ENCODE data around the gene BRD1.
A peak's percentile ranks its signal among the peaks of the same experiment; 100 is the strongest.
"Not testable (repeated sequence)": the region's sequence is repeated elsewhere in the genome, so short reads cannot be mapped to it uniquely, and the experiment has no call there.

The BRD1 gene

DNA sequence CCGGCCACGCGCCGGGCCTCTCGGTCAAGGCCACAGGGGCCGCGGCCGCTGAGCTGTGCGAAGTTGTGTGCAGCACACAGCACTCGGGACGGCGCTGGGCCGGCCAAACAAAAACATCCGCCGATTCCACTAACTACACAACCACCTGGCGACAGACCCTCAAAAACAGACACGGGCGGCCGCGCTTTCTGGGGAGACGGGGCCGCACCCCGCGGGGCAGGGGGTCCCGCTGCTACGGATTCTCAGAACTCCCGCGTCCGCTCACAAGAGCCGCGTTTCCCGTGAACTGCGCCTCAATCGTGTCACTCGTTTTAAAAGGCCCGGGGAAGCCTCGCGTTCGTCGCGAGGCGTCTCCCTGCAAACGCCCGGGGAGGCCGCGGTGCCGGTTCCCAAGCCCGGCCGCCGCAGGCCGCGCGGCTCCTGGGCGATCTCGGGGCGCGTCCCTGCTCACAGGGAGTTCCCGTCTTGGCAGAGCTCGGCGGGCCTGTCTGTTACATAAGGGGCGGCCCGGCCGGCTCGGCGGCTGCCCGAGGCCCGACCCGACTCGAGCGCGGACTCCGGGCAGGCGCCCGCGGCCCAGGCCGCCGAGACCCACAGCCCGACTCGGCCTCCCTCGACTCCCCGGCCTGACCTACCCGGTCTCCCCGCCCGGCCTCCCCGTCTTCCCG lies 936 bp downstream of the BRD1 start:
- no peak for DNase-seq (ENCODE audit: low read depth in 2 of 2)

DNA sequence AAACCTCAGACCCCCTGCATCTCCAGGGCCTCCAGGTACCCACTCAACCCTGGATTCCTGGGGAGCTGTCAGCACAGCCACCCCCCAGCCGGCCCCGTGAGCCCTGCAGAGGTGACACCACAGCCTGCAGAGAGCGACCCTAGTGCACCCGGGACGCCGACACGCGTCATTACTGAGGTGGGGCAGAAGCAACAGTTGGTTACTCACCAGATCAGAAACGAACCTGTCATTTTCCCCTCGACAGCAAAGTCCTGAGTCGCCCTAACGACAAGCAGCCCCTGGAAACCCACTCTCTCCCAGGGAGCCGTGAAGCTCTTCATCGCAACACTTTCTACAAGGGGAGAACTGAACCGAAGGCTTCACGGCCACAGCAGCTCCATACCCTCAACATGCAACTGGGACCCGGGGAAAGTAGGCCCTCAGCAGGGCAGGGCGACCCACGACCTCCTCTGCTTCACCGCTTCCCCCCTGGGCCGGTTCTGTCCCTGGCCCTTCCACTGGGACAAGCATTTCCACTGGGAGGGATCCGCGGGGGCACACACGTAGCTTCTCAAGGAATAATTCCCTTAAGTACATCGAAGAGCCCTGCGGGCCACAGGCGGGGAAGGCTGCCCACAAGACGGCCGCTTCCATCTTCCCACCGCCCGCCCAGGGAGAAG lies 1.6 kb downstream of the BRD1 start:
- no peak for DNase-seq (ENCODE audit: low read depth in 2 of 2)

DNA sequence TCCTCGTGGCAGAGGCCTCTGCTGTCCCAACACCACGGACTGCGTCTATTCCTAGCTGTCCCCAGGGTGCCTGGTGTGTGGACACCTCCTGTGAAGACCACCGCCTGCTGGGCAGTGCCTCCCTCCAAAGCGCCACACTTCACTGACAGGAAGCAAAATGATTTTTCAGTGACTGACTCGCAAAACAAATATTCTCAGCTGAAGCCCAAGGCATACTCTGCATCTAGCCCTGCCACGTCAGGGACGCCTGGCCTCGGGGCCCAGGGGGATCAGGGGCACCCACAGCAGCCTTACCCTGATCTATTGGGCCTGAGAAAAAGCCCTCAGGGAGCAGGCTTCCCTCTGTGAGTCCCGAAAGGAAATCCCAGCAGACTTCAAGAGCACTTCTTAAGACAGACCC lies 2.2 kb downstream of the BRD1 start:
- DNase-seq (ENCODE audit: low read depth in 2 of 2): peak in 1 of 2 experiments; percentile 8

DNA sequence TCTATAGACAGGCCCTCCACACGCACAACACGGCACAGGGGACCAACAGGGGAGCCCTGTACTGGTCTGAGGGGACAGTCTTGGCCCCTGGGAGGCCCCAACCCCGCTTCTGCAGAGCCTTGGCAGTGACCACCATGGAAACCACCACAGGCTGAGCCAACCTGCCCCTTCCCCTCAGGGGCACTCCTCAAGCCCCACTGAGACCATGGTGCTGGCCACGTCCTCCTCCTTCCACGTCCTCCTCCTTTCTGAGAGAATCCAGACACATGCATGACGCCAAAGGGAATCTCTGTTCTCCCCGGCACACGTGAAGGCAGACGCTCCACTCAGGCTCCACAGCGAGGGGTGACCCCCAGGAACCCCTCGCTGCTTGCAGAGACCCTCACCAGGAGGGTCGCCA lies 2.7 kb downstream of the BRD1 start:
- DNase-seq (ENCODE audit: low read depth in 2 of 2): no peak

DNA sequence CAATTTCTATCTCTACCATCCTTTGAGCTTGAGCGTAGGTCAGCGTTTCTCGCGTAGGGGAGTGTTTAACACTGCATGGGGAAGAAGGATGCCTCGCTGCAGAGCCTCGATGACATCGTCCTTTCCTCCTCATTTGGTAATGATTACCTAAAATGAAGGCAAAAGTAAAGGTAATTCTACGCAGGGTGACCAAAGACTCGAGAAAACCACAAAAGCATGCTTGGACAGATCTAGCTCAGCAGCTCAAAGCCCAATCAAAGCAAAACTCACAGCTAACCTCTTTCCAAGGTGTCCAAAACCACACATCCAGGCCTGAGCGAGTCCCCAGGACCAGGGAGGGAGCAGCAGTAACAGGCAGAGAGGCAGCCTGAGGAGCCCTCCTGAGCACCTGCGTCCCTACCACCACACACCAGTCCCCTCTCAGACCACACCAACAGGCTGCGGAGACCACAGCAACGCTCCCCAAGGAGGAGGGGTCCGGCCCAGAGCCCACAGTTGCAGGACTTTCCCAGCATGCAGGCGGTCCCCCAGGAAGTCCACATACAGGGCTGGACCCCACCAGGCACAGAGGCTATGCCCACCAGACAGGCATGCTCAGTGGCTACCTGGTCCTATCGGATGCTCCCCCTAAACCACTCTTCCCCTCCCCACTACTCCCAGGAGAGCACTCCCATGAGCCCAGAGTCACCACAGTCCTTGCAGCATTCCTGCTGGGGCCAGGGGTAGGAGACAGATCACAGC lies 3.3 kb downstream of the BRD1 start:
- DNase-seq (ENCODE audit: low read depth in 2 of 2): no peak

DNA sequence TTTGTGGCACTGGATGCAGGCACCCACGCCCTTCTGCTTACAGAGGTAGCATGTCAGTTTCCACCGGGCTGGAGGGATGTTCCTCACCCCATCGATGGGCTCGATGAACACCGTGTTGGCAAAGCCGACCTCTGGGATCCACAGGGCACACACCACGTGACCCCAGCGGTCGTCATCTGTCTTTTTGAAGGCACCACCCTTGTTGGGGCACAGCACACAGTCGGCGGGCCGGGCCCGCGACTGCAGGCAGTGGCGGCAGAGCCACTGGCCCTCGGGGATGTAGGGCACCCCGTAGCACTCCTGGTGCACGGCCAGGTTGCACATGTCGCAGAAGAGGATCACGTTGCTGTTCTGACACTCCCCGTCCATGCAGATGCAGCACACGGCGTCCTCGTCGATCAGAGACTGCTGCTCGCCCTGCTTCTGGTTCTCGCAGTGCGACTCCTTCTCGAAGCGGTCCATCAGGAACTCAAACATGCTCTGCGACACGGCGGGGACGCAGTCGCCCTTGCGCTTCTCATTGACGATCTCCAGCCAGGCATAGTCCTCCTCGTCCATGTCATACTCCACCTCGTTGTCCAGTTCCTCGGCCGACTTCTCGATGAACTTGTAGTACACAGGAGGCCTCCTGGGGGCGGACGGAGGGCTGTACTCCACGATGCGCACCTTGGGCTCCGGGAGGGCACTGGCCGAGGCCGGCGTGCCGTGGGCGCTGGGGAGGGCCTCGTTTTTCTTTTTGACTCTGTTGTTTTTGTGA lies 4.2 kb downstream of the BRD1 start:
- DNase-seq (ENCODE audit: low read depth in 2 of 2): no peak

DNA sequence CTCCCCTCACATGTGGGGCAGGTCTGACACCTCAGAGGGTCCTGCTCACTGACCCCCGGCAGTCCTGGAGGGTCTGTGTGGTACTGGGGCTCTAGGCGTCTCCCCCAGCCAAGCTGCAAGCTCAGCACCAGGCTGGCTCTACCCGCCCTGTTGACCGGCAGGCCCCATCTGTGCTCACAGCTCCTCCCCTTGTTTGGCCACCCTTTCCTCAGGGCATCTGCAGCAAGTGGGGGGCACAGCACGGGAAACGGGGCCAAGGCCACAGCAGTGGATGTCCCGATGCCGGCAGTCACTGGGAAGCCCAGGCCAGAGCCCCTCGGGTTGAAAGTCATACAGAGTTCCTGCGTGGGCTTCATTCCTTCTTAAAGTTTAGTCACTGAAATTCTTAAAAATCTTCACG lies 5.9 kb downstream of the BRD1 start:
- not testable (repeated sequence) for DNase-seq (ENCODE audit: low read depth in 2 of 2)

DNA sequence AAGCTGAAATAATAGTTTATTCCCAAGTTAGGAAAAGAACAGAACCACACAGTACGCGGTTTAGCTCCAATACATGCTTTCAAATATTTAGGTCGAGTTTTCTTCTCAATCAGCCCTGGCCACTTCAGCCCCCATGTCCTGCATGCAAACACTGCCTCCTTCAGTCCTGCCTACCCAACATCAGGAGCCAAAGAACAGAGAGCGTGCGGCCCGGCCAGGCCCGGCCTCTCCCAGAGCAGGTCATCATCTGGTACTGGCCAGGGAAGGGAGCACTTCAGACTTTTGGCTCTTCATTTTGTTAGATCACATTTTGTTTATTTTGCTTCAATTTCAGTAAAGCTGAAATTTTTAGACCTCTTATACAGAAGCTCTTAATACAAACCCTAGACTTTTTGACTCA lies 6.7 kb downstream of the BRD1 start:
- no peak for DNase-seq (ENCODE audit: low read depth in 2 of 2)

DNA sequence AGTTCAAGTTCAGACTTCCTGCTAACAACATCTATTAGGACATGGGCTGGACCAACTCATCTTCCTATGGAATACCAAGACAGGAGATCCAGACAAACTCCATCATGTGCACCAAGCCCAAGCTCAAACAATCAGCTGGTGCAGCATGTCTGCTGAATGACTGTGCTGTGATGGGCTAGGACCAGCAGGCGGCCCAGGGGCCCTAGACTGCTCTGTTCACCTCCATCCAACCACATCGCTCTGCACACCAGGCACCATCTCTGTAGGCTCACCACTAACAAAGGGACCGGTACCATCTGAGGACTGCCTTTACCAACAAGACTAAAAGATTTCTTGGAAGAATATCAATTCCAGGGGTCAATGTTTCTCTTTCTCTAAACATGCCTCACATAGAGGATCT lies 10.3 kb downstream of the BRD1 start:
- DNase-seq (ENCODE audit: low read depth in 2 of 2): no peak

DNA sequence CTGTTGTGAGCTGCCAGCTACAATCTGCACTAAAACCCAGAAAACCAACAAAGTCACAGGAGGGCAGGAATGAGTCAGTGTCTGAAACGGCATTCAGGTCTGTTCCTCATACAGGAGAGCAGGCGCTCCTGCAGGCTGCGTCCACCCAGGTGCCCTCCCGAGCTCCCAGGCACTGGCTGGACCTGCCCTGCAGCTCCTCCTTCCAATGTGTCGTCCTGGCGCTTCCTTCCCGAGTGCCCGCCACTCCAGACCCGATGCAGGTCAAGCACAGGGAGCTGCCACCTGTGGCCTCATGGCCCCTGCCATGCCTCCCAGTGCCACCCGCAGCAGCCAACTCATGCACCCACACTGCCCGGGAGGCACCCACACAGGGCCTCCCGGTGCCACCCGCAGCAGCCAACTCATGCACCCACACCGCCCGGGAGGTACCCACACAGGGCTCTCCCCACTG lies 12.0 kb downstream of the BRD1 start:
- DNase-seq (ENCODE audit: low read depth in 2 of 2): no peak

DNA sequence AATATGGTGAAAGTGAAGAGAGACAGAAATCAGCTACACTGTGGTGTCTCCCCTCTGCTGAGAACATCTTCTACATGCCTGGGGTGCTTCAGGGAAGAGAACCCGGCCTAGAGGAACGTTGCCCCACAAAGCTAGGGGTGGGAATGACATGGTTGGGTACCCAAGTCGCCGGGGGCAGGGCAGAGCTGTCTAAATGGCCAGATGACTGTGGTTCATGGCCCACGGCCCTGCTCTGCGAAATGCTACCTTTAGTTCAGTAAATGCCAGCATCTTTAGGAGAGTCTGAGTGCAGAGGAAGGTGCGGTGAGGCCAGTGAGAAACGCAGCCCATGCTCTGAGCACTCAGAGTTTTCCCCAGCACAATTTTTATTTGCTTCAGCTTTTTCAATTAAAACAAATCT lies 12.8 kb downstream of the BRD1 start:
- no peak for DNase-seq (ENCODE audit: low read depth in 2 of 2)

DNA sequence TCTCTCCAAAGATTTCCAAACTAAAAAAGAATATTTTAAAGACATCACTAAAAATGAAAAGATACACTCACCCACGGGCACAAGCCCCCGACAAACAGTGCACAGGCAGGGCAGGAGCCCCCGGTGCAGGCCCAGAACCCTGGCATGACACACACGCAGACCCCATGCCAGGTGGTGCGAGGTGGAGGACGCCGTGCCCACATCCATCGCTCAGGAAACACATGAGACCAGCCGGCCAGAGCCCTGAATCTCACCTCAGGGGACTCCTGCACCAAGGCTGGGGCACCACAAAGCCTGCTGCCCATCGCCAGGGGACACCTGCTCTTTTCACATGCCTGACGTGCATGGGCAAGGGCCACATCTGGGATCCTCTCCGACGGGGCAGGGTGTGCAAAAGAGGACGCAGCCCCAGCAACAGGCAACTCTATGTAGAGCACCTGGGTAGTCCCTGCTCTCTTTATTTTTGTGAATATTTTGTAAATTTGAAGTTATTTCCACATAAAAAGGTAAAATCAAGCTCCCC lies 13.4 kb downstream of the BRD1 start:
- DNase-seq (ENCODE audit: low read depth in 2 of 2): no peak

DNA sequence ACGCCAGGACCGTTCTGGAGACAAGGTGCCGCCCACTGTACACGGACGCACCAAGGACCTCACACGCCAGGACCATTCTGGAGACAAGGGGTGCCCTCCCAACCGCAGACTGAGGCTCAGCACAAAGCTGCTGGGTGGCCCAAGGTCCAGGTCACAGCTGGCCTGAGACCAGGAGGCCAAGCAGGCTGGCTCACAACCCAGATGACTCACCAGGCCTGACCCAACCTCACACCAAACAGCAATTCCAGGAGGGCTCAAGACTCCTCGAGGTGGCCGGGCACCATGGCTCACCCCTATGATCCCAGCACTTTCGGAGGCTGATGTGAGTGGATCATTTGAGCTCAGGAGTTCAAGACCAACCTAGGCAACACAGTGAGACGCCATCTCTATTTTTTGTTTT lies 14.8 kb downstream of the BRD1 start:
- DNase-seq (ENCODE audit: low read depth in 2 of 2): no peak

DNA sequence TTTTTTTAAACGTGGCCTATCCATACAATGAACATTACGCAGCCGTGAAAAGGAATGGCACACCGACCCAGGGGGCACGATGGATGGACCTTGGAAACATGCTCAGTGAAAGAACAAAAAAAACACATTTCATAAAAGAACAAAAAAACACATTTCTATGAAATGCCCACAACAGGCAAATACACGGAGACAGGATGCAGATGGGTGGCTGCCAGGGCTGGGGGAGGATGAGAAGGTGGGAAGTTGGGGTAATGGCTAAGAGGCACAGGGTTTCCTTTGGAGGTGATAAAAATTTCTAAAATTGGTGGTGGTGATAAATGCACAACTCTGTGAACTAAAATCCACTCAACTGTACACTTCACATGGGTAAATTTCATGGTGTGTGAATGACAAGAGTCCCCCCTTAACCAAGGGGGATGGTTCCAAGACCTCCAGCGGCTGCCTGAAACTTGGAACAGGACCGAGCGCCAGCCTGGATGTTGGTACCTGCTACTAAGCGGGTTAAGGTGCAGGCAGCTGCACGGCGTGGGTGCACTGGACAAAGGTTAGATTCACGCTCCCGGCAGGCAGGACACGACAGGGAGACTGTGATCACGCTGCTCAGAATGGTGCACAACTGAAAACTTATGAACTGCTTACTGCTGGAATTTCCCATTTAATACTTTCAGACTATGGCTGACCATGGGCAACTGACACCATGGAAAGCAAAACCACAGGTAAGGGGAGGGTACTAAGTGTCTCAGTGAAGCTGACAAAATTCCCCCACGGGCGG lies 16.5 kb downstream of the BRD1 start:
- no peak for DNase-seq (ENCODE audit: low read depth in 2 of 2)

DNA sequence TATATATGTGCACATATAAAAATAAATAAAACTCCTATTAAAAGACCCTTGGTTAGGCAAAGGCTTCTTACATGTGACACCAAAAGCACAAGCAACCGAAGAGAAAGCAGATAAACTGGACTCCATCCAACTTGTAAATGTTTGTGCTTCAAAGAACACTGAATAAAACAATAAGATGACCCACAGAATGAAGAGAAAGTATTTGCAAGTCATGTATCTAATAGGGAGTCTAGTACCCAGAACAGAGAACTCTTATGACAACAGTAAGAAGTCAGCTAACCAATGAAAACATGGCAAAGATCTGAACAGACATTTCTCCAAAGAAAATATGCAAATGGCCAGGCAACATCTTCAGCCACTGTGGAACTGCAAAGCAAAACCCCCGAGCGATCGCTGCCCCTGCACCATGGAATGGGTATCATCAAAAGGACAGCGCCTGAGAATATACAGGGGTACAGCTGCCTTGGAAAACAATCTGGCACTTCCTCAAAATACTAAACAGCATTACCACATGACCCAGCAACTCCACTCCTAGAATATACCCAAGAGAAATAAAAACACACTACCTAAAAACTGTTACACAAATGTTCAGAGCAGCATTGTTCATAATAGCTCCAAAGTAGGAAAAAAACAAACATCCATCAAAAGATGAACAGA lies 17.2 kb downstream of the BRD1 start:
- no peak for DNase-seq (ENCODE audit: low read depth in 2 of 2)

DNA sequence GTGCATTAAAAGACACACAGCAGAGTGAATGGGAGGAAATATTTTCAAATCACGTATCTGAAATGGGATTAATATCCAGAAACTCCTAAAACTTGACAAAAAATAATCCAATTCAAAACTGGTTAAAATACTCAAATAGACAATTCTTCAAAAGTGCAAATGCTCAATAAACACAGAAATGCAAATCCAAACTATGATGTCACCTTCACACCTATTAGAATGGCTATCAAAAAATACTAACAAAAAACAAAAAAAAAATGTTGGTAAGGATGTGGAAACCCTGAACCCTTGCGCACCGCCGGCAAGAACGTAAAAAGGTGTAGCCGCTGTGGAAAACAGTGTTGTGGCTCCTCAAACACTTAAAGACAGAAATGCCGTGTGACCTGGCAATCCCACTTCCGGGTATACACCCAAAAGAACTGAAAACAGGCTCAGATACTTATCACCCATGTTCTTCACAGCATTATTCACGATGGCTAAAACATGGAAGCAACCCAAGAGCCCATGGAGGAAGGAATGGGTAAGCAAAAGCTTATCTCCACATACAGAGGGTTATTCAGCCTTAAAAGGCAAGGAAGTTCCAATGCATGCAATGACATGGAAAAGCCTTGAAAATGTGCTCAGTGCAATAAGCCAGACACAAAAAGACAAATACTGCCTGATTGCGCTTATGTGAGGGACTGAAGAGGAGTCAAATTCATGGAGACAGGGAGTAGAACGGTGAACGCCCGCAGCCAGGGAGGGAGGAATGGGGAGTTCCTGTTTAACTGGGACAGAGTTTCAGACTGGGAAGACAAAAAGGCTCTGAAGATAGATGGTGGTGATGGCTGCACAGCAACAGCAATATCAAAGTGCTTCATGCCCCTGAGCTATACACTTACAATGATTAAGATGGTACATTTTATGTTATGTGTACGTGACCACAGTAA lies 19.6 kb downstream of the BRD1 start:
- no peak for DNase-seq (ENCODE audit: low read depth in 2 of 2)

DNA sequence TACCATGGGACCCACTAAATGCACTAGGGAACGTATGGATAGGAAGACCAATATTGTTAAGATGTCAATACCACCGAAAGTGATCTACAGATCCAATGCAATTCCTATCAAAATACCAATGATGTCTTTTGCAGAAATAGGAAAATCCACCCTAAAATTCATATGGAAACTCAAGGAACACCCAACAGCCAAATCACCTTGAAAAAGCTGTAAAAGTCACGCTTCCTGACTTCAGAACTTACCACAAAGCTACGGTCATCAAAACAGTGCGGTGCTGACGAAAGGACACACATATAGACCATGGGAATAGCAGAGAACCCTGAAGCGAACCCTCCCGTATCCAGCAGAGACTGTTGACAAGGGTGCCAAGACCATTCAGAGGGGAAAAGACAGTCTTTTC lies 20.5 kb downstream of the BRD1 start:
- no peak for DNase-seq (ENCODE audit: low read depth in 2 of 2)

DNA sequence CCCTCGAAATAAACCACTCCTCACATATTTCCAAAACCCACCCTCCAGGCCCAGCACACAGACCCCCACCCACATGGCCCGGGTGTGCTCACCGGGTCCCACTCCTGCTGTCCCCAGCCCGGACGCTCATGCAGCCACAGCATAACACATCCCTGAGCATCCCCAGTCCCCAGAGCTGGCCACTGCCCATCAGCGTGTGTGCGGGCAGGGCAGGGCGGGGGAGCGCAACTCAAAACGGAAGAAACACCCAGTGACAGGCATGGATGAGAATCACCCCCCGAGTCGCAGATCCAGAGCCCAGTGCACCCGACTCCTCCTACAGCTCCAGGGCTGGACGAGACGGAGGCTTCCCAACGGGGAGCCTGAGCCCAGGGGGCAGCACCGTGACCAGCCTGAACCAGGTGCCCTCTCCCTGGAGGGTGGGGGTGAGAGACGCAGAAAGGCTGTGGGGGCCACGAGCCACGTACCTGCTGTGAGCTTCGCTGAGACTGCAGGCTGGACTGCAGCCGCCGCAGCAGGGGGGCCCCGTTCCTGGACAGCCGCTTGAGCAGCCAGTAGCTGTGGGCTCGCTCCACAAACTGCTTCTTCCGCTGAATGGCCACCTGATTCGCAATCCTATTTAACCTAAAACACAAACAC lies 23.8 kb downstream of the BRD1 start:
- DNase-seq (ENCODE audit: low read depth in 2 of 2): no peak

DNA sequence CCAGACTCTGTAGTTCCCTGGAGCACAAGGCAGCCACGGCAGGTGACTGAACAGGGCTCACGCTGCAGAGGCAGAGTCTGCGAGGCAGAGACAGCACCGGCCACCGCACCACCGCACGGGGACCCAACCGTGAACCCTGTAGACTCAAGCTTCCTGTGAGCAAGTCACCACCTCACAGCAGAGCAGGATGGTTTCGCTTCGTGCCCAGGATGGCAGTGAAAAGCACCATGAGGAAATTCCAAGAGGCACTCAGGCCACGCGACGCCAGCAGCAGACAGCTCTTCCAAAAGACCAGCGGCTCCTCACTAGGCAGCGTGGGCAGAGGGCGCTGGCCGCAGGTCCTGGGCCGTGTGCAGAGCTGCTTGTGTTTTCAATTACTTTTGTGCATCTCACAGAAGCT lies 24.5 kb downstream of the BRD1 start:
- no peak for DNase-seq (ENCODE audit: low read depth in 2 of 2)

Data from fibroblast of skin of left biceps (primary cell).